ENCODE data around the gene SYDE2. TPM values are rescaled to one million over a fixed set of nuclear protein-coding genes. Genes with fewer than 3 reads are reported as not detected.

Gene SYDE2
- total and polyA plus RNA-seq, 4 donors: 1.9 to 48.9 (median 10.3) TPM

- Histone ChIP-seq H3K9ac (ENCODE audit: insufficient read depth in 1 of 2, low read length in 2 of 2) (peak overlapping the region in 1 of 2 donors; percentile 63), H3K36me3 (ENCODE audit: control insufficient read depth in 4 of 4, insufficient read depth in 4 of 4, low read length in 4 of 4) (no peaks in the 10 kb centered on the region), H3K9me3 (ENCODE audit: control insufficient read depth in 4 of 4, insufficient read depth in 3 of 4, low read length in 3 of 4) (no peaks in the 10 kb centered on the region), H3K4me3 (no peak overlapping the region), H3K27me3 (ENCODE audit: control insufficient read depth in 3 of 3, insufficient read depth in 3 of 3, low read length in 2 of 3) (no peaks in the 10 kb centered on the region), H3K4me1 (ENCODE audit: control insufficient read depth in 5 of 5, insufficient read depth in 5 of 5, low read length in 5 of 5) (peaks cover 0 to 62% (median 39%) of the 10 kb centered on the region in 5 donors), H3K27ac (ENCODE audit: low read depth in 1 of 2, low read length in 1 of 2) (peak overlapping the region; percentile 47 to 64)
- ATAC-seq (ENCODE audit: insufficient read depth, low FRiP score): no peak
- peak in 1 of 3 donors; percentile 25 for DNase-seq
- 61 to 77% methylated on average over 5 of the region's 5 CpGs for WGBS, 2 donors
- no peak for TF ChIP-seq CTCF (IDR thresholded peaks at IDR 0.05; ENCODE audit: control extremely low read depth, extremely low read depth)
Observed at GRCh38 chr1:85225624-85226380, 25.0 kb upstream of the SYDE2 start.

- DNase-seq (peak; percentile 80 to 89 (median 85)), ATAC-seq (ENCODE audit: insufficient read depth, low FRiP score) (peak; percentile 23)
- TF ChIP-seq CTCF (IDR thresholded peaks at IDR 0.05; ENCODE audit: control extremely low read depth, extremely low read depth): no peak
- Histone ChIP-seq H3K9ac (ENCODE audit: insufficient read depth in 1 of 2, low read length in 2 of 2) (peak overlapping the region in 1 of 2 donors; percentile 48), H3K27ac (ENCODE audit: low read depth in 1 of 2, low read length in 1 of 2) (peak overlapping the region in 1 of 2 donors; percentile 47), H3K9me3 (ENCODE audit: control insufficient read depth in 4 of 4, insufficient read depth in 3 of 4, low read length in 3 of 4) (no peaks in the 10 kb centered on the region), H3K4me1 (ENCODE audit: control insufficient read depth in 5 of 5, insufficient read depth in 5 of 5, low read length in 5 of 5) (peaks cover 0 to 70% (median 45%) of the 10 kb centered on the region in 5 donors), H3K36me3 (ENCODE audit: control insufficient read depth in 4 of 4, insufficient read depth in 4 of 4, low read length in 4 of 4) (no peaks in the 10 kb centered on the region), H3K4me3 (no peak overlapping the region), H3K27me3 (ENCODE audit: control insufficient read depth in 3 of 3, insufficient read depth in 3 of 3, low read length in 2 of 3) (no peaks in the 10 kb centered on the region)
- 47 to 51% methylated on average over 3 of the region's 3 CpGs for WGBS, 2 donors
Observed at GRCh38 chr1:85224734-85225623, 24.2 kb upstream of the SYDE2 start.

GRCh38 chr1:85224295-85224694, 23.5 kb upstream of the SYDE2 start:
- Histone ChIP-seq H3K4me1 (ENCODE audit: control insufficient read depth in 5 of 5, insufficient read depth in 5 of 5, low read length in 5 of 5) (peaks cover 0 to 66% (median 45%) of the 10 kb centered on the region in 5 donors), H3K4me3 (no peak overlapping the region), H3K9ac (ENCODE audit: insufficient read depth in 1 of 2, low read length in 2 of 2) (no peak overlapping the region), H3K27me3 (ENCODE audit: control insufficient read depth in 3 of 3, insufficient read depth in 3 of 3, low read length in 2 of 3) (no peaks in the 10 kb centered on the region), H3K27ac (ENCODE audit: low read depth in 1 of 2, low read length in 1 of 2) (peak overlapping the region in 1 of 2 donors; percentile 21), H3K36me3 (ENCODE audit: control insufficient read depth in 4 of 4, insufficient read depth in 4 of 4, low read length in 4 of 4) (no peaks in the 10 kb centered on the region), H3K9me3 (ENCODE audit: control insufficient read depth in 4 of 4, insufficient read depth in 3 of 4, low read length in 3 of 4) (no peaks in the 10 kb centered on the region)
- ATAC-seq (ENCODE audit: insufficient read depth, low FRiP score) (no peak), DNase-seq (peak in 2 of 3 donors; percentile 90 to 93)
- TF ChIP-seq CTCF (IDR thresholded peaks at IDR 0.05; ENCODE audit: control extremely low read depth, extremely low read depth): no peak
